Right kidney (tissue), 1 donor: ENCODE data around the gene COASY.

Source experiments
- DNase-seq: peaks from one replicate; pipeline ENCODE4 v3.0.0-alpha.2; 2016

COASY gene

DNA sequence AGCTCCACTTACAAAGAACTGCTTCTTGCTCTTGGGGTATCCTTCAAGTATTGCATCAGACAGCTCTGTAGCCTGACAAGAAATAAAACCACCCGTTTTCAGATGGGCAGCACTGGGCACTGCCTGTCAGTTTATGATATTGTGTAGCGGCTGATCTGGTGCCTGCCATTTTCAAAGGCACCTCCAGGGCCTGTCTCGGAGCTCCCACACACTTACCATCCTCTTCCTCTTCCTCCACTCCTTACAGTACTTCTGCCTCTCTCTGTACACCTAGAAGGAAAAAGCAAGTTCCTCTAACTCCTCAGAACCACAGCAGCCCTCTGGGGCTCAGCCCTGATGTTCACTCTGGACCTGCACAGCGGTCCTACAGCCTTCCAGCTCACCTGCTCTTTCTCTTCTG is 11.1 kb downstream of the COASY start:
- DNase-seq, result no peak

GRCh38 chr17:42574463-42574862 is 12.5 kb downstream of the COASY start:
- DNase-seq, result no peak

- no peak for DNase-seq
Measured at GRCh38 chr17:42577140-42577531, 15.2 kb downstream of the COASY start.

- peak; percentile 88 for DNase-seq
Measured at GRCh38 chr17:42577532-42578281, 15.8 kb downstream of the COASY start, which contains the start of gene PSMC3IP. Gene PSMC3IP (minus strand): TSS chr17:42577729. CDS start chr17:42577686, 43 bp downstream.

DNA sequence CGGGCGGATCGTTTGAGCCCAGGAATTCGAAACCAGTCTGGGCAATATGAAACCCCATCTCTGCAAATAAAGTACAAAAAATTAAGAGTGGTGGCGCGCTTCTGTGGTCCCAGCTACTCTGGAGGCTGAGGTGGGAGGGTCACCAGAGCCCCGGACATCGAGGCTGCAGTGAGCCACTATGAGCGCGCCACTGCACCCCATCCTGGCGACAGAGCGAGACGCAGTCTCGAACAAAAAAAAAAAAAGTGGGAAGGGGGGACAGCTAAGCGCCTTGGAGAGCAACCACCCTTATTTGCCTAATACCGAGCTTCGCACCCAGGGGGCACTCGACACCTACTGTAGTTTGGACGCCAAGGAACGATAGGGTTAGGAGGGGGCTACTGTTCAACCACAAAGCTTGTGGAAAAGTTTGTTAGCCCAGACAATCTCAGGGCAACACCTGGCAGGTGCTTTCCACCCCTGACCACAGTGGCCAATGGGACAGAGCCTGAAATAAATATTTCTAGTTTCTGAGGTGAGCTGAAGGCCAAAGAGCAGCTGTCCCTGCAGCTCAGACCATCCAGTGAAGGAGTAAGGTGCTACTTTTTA is 16.4 kb downstream of the COASY start:
- no peak for DNase-seq

- no peak for DNase-seq
Measured at GRCh38 chr17:42579794-42580551, 18.0 kb downstream of the COASY start.

- DNase-seq, result no peak
Measured at GRCh38 chr17:42581744-42582270, 19.9 kb downstream of the COASY start.

GRCh38 chr17:42584880-42585279 is 22.9 kb downstream of the COASY start:
- DNase-seq, result no peak

DNA sequence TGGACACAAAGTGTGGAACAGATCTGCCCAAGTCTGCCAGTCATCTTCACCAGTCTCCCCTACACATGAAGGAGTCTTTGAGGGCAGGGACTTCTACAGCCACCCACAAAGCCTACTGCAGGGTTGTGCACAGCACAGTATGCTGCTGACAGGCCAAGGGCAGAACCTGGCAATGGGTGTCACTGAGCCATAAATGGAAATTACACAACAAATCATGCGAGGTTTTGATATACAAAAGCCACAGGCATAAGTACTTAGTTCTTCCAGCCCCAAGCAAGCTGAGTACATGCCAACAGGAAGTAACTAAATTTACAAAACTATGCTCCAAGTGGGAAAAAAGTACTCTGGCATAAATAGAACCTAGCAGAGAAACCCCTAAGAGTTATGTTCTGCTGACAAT is 23.4 kb downstream of the COASY start:
- no peak for DNase-seq

GRCh38 chr17:42586514-42587230 is 24.7 kb downstream of the COASY start:
- no peak for DNase-seq

- DNase-seq, result no peak
Measured at GRCh38 chr17:42590886-42591285, 28.9 kb downstream of the COASY start.

GRCh38 chr17:42591411-42591810 is 29.5 kb downstream of the COASY start:
- DNase-seq, result no peak

- no peak for DNase-seq
Measured at GRCh38 chr17:42596386-42596785, 34.4 kb downstream of the COASY start.

DNA sequence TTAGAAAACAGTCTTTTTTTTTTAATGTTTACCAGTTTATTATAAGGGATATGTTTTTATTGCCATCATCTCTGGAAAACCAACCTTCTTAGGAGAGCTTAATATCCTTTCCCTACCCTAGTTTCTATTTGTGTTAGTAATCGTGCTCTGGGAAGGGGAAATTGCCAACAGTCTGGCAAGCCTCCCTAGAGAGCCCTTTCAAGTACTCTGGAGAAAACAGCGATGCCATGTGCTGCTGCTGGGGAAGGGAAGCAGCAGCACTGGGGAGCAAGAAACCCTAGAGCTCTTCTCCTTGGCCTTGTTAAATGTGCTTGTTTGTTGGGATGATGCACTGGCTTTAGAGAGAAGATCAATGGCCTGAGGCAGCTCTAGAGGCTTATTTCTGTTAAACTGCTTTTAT is 37.0 kb downstream of the COASY start:
- no peak for DNase-seq

GRCh38 chr17:42603318-42603717 is 41.4 kb downstream of the COASY start:
- no peak for DNase-seq

GRCh38 chr17:42607769-42608168 is 45.8 kb downstream of the COASY start:
- DNase-seq, result no peak

- DNase-seq, result no peak
Measured at GRCh38 chr17:42608305-42609181, 46.6 kb downstream of the COASY start.

GRCh38 chr17:42609182-42609813 is 47.4 kb downstream of the COASY start, which contains the start of the genes RETREG3 and TUBG1:
Gene RETREG3 (minus strand): TSS chr17:42609374. CDS start chr17:42609324, 50 bp downstream.
Gene TUBG1 (plus strand): TSS chr17:42609683. CDS start chr17:42609738, 55 bp downstream.
- peak; percentile 99 for DNase-seq

DNA sequence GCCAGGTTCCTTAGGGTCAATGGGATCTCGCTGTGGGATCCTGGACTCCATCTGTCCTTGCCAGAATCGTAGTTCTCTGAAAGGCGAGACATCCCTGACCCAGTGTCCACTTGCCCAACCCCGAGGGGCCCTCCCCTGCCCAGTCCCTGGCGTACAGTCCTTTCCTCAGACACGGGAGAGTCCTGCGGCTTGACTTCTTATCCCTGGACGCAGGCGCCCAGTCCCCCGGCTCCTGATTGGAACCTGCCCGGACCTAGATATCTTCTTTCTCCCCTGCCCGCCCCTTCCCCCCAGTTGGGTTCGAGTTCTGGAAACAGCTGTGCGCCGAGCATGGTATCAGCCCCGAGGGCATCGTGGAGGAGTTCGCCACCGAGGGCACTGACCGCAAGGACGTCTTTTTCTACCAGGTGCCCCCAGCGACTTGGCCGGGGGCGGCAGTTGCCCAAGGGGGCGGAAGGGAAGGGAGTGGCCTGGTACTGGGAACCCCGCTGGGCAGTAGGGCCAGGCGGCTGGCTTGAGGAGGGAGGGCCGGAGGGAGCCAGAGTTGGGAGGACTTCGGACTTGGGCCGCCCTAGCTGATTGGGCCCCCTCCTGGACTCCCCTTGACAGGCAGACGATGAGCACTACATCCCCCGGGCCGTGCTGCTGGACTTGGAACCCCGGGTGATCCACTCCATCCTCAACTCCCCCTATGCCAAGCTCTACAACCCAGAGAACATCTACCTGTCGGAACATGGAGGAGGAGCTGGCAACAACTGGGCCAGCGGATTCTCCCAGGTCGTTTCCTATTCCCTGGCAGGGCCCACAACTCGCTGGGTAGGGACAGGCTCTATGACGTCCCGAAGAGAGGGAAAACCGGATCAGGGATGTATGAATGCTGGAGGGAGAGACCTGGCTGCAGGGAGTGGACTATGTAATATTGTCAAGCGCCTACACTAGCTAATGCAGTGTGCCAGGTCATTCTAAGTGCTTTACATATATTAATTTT is 48.2 kb downstream of the COASY start:
- DNase-seq, result peak; percentile 16
